B cell (primary cell): ENCODE measurements around the gene TENM4. TPM values are rescaled to one million over a fixed set of nuclear protein-coding genes. Genes with fewer than 3 reads are reported as not detected.

ENCODE experiments used
- ATAC-seq: fragments of 200-7000 bp; cut with Tn5 transposase; one replicate; pipeline ENCODE4 v1.10.0; 2021; ENCODE audit warnings: low read depth, mild to moderate bottlenecking, moderate number of reproducible peaks, moderate library complexity
- CTCF ChIA-PET: fragments of 350-600 bp; sonication (Branson Sonifier 250); formaldehyde crosslinking; loops from one replicate; lab custom pipeline; 2021; ENCODE audit warnings: antibody characterized with exemption, inconsistent platforms; lab: Charles Lee
- POLR2A ChIA-PET: fragments of 350-600 bp; sonication (Branson Sonifier 250); formaldehyde crosslinking; loops from one replicate; lab custom pipeline; 2021; ENCODE audit warnings: antibody characterized with exemption; lab: Charles Lee
- DNase-seq: peaks from one replicate; pipeline ENCODE4 v3.0.0; 2013
- H2AFZ ChIP-seq: 2 replicates; pipeline ENCODE4 v1.6.1; 2012; ENCODE audit warnings: mild to moderate bottlenecking, low read depth, low read length; ENCODE audit not compliant: insufficient read depth, poor library complexity, severe bottlenecking
- H3K27ac ChIP-seq, 2 donors: 1 replicate in 1 of 2; 2 replicates in 1 of 2; pipeline ENCODE4 v1.5.1; 2012 to 2013; ENCODE audit warnings: low read length in 2 of 2, mild to moderate bottlenecking in 2 of 2, moderate library complexity in 1 of 2
- H3K27me3 ChIP-seq, 4 experiments: fragments of 200-600 bp in 1 of 4; sonication (generic) in 1 of 4; replicated peaks in 1 of 4; 1 replicate in 2 of 4; 2 replicates in 2 of 4; pipeline versions ENCODE4 v1.6.1 to v1.7.0; 2013 to 2016; ENCODE audit warnings: low read length in 3 of 4, mild to moderate bottlenecking in 2 of 4, mixed read lengths in 1 of 4, moderate library complexity in 1 of 4; ENCODE audit not compliant: insufficient read depth in 4 of 4, control insufficient read depth in 3 of 4; ENCODE audit errors: control extremely low read depth in 1 of 4
- H3K36me3 ChIP-seq, 2 experiments: replicated peaks in 1 of 2; 1 replicate in 1 of 2; 2 replicates in 1 of 2; pipeline versions ENCODE4 v1.6.1 to v1.7.1; 2013; ENCODE audit warnings: low read length in 1 of 2; ENCODE audit not compliant: insufficient read depth in 2 of 2, control insufficient read depth in 1 of 2; ENCODE audit errors: control extremely low read depth in 1 of 2, extremely low read depth in 1 of 2
- H3K4me1 ChIP-seq, 2 donors: fragments of 200-600 bp in 1 of 2; sonication (generic) in 1 of 2; 1 replicate in 1 of 2; 2 replicates in 1 of 2; pipeline versions ENCODE4 v1.5.1 to v1.6.1; 2013 to 2017; ENCODE audit warnings: low read length in 2 of 2; ENCODE audit not compliant: control insufficient read depth in 2 of 2, insufficient read depth in 2 of 2
- H3K4me2 ChIP-seq: replicated peaks from 2 replicates; pipeline ENCODE3; 2012; ENCODE audit warnings: mild to moderate bottlenecking, low read depth, low read length; ENCODE audit not compliant: poor library complexity, severe bottlenecking
- H3K4me3 ChIP-seq, 5 experiments: fragments of 200-600 bp in 1 of 5; sonication (generic) in 1 of 5; 1 replicate in 3 of 5; 2 replicates in 2 of 5; pipeline versions ENCODE4 v1.5.1 to v1.7.0; 2011 to 2016; ENCODE audit warnings: low read length in 4 of 5, mild to moderate bottlenecking in 4 of 5, low read depth in 2 of 5, control low read depth in 1 of 5, moderate library complexity in 1 of 5; ENCODE audit not compliant: insufficient read depth in 1 of 5; ENCODE audit errors: control extremely low read depth in 1 of 5, extremely low read depth in 1 of 5
- H3K79me2 ChIP-seq: fragments of 200-600 bp; sonication (generic); one replicate; pipeline ENCODE4 v1.6.0; 2016; ENCODE audit warnings: low read length; ENCODE audit not compliant: control insufficient read depth, insufficient read depth
- H3K9ac ChIP-seq: fragments of 200-600 bp; sonication (generic); 2 replicates; pipeline ENCODE4 v1.6.1; 2017; ENCODE audit warnings: mild to moderate bottlenecking, low read length, moderate library complexity
- H3K9me3 ChIP-seq, 3 donors: one replicate each; pipeline versions ENCODE4 v1.6.1 to v1.7.1; 2013; ENCODE audit warnings: low read length in 2 of 3; ENCODE audit not compliant: control insufficient read depth in 2 of 3, insufficient read depth in 1 of 3; ENCODE audit errors: control extremely low read depth in 1 of 3
- H4K20me1 ChIP-seq: 2 replicates; pipeline ENCODE4 v1.6.0; 2012; ENCODE audit warnings: mild to moderate bottlenecking, low read length; ENCODE audit not compliant: insufficient read depth, control insufficient read depth, poor library complexity, severe bottlenecking
- H3K27ac Mint-ChIP-seq: one replicate; pipeline ENCODE4 v1.8.0; 2021; ENCODE audit warnings: mixed read lengths
- H3K27me3 Mint-ChIP-seq: one replicate; pipeline ENCODE4 v1.8.0; 2021; ENCODE audit warnings: mixed read lengths
- H3K4me1 Mint-ChIP-seq: one replicate; pipeline ENCODE4 v1.8.0; 2021; ENCODE audit warnings: mixed read lengths
- H3K4me3 Mint-ChIP-seq: one replicate; pipeline ENCODE4 v1.8.0; 2021; ENCODE audit warnings: mixed read lengths
- H3K9me3 Mint-ChIP-seq: one replicate; pipeline ENCODE4 v1.8.0; 2022; ENCODE audit warnings: mixed read lengths; ENCODE audit not compliant: insufficient read depth
- EZH2 ChIP-seq: IDR thresholded peaks from 2 replicates; pipeline ENCODE4 v1.6.1; 2012; ENCODE audit warnings: borderline replicate concordance, low read depth, mild to moderate bottlenecking, moderate library complexity, low read length; ENCODE audit not compliant: insufficient read depth, poor library complexity, severe bottlenecking
- WGBS: methylation state at CpG from one replicate; pipeline ENCODE4 v1.1.5; 2013; ENCODE audit warnings: missing lambda C conversion rate; ENCODE audit not compliant: insufficient coverage; 5-methylcytosine and 5-hydroxymethylcytosine counted together
- intact Hi-C: fragments of 100-400 bp; cut with micrococcal nuclease; formaldehyde crosslinking; loops from one replicate; pipeline ENCODE4 v1.10.0; 2022
- polyA plus RNA-seq: library from polyadenylated mRNA; depleted of rRNA; stranded (reverse); fragments of >200 nt; gene quantifications from 2 replicates; pipeline ENCODE4 v1.2.3, GENCODE V29; 2012
- total RNA-seq, 2 donors: library from RNA; stranded (reverse); fragments of 120-200 nt in 1 of 2; gene quantifications; 1 replicate in 1 of 2; 2 replicates in 1 of 2; pipeline versions ENCODE4 v1.2.3 to v1.2.4, GENCODE V29; 2013 to 2022
- TF ChIP-seq, protein P1 (sequence below): fragments of 200-600 bp; IDR thresholded peaks from one replicate; pipeline ENCODE4 v1.8.0; 2022; ENCODE audit warnings: antibody characterized with exemption, mild to moderate bottlenecking

Gene TENM4
- total and polyA plus RNA-seq, 2 donors (not counting 1 experiment from before 2014, with no cell fraction given), result 0.09 to 5.7 TPM

DNA sequence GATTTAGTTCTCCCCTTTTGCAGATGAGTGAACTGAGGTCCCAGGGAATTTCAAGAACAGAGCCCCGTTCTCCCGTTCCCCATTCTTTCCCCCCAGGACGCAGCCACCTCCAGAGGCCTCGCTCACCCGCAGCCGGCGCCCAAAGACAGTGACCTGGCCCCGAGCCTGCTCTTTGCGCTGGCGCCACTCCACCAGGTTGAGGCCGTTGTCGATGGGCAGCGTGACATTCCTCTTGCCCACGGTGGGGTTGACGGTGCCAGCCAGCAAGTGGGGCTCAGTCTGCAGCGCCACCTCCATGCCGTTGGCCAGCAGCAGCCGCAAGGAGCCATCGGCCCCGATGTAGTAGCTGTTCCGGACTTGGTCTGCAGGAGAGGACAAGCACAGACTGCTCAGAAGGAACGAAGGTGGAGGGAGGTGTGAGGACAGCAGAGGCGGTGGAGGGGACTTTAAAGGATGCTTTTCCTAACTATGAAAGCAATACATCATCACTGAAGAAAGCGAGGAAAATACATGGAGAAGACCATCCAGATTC is 764.7 kb downstream of the TENM4 start:
- H3K9me3 ChIP-seq, result no peaks in the 10 kb centered on the region
- Mint-ChIP-seq H3K4me3 (no peak overlapping the region), H3K4me1 (no peaks in the 10 kb centered on the region), H3K27me3 (no peaks in the 10 kb centered on the region), H3K9me3 (no peaks in the 10 kb centered on the region), H3K27ac (no peak overlapping the region)
- WGBS, result 96% methylated on average over 19 of the region's 24 CpGs
- no peak overlapping the region for H2AFZ ChIP-seq
- intact Hi-C loops, result no loop called here
- H3K4me2 ChIP-seq, result no peak overlapping the region
- no peaks in the 10 kb centered on the region for H3K4me1 ChIP-seq
- no peaks in the 10 kb centered on the region for H3K36me3 ChIP-seq
- no peaks in the 10 kb centered on the region for H3K79me2 ChIP-seq
- no peak for TF ChIP-seq EZH2
- TF ChIP-seq, protein P1, sequence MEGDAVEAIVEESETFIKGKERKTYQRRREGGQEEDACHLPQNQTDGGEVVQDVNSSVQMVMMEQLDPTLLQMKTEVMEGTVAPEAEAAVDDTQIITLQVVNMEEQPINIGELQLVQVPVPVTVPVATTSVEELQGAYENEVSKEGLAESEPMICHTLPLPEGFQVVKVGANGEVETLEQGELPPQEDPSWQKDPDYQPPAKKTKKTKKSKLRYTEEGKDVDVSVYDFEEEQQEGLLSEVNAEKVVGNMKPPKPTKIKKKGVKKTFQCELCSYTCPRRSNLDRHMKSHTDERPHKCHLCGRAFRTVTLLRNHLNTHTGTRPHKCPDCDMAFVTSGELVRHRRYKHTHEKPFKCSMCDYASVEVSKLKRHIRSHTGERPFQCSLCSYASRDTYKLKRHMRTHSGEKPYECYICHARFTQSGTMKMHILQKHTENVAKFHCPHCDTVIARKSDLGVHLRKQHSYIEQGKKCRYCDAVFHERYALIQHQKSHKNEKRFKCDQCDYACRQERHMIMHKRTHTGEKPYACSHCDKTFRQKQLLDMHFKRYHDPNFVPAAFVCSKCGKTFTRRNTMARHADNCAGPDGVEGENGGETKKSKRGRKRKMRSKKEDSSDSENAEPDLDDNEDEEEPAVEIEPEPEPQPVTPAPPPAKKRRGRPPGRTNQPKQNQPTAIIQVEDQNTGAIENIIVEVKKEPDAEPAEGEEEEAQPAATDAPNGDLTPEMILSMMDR, result no peak
- no peaks in the 10 kb centered on the region for H3K27me3 ChIP-seq
- no peak for DNase-seq
- CTCF ChIA-PET, result interaction anchor here (1.0 kb wide), 1 partner anchor 31 kb away, joined by 4 read pairs; no protein-coding TSS in a partner anchor
- no peaks in the 10 kb centered on the region for H4K20me1 ChIP-seq
- no peak overlapping the region for H3K4me3 ChIP-seq
- ATAC-seq, result no peak
- POLR2A ChIA-PET, result no interaction called here
- H3K27ac ChIP-seq, result no peak overlapping the region
- H3K9ac ChIP-seq, result no peak overlapping the region

DNA sequence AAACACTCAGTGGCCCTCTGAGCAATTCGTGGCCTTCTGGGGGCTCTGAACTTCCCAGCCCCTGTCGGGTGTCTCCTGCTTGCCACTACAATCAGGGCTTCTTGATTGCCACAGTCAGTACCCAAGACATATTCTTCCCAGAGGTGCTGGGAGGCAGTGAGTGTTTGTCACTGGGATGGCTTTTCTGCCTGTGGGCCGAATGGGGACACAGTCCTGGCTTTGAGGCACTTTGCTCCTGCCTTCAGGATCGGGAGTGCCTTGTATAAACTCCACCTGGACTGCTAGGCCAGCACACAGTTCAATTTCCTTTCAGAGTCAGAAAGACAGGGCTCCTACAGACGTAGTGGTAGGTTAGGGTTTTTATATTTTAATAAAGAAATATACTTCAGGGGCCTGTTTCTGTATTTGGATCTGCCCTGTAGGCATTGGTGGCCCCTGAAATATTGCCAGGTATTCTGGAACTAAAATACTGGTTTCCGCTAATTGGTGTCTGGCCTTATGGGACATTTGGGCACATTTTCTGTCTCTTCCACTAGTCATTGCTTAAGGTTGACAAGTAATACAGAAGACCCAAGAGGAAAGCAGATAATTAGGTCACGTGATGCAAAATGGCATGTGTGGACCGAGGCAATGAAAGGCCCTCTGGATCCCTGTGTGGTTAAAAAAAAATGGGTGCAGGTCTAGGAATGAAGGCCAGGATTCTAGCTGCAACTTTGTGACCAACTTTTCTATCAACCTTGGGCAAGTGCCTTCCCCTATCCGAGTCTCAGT is 767.8 kb downstream of the TENM4 start:
- Histone ChIP-seq H3K27me3 (no peaks in the 10 kb centered on the region), H3K27ac (no peak overlapping the region), H2AFZ (no peak overlapping the region), H3K4me1 (no peaks in the 10 kb centered on the region), H3K9ac (no peak overlapping the region), H3K79me2 (no peaks in the 10 kb centered on the region), H4K20me1 (no peaks in the 10 kb centered on the region), H3K36me3 (no peaks in the 10 kb centered on the region), H3K4me2 (no peak overlapping the region), H3K9me3 (peaks cover 0 to 4% (median 0%) of the 10 kb centered on the region in 3 donors), H3K4me3 (no peak overlapping the region)
- Mint-ChIP-seq H3K27me3 (no peaks in the 10 kb centered on the region), H3K4me1 (no peaks in the 10 kb centered on the region), H3K4me3 (no peak overlapping the region), H3K27ac (no peak overlapping the region), H3K9me3 (no peaks in the 10 kb centered on the region)
- WGBS, result 77% methylated on average over 5 of the region's 9 CpGs
- ATAC-seq (no peak), DNase-seq (no peak)
- ChIA-PET CTCF (no interaction called here), POLR2A (no interaction called here)
- intact Hi-C loops, result no loop called here
- TF ChIP-seq EZH2, result no peak
- TF ChIP-seq, protein P1, result no peak
